Thoracic aorta (tissue), 2 donors: ENCODE results near the gene CPTP. TPM values are rescaled to one million over a fixed set of nuclear protein-coding genes. Genes with fewer than 3 reads are reported as not detected.

Experiments used
- ATAC-seq: fragments of 150-250 bp; one replicate; pipeline ENCODE4 v1.8.0; 2017; ENCODE audit warnings: low read depth; ENCODE audit not compliant: insufficient number of reproducible peaks, low FRiP score
- DNase-seq: peaks from one replicate; pipeline ENCODE4 v3.0.0-alpha.2; 2020; ENCODE audit warnings: low spot score
- H3K27ac ChIP-seq, 2 donors: fragments of 200-600 bp; sonication (generic); 1 replicate in 1 of 2; 2 replicates in 1 of 2; pipeline ENCODE4 v1.5.1; 2016; ENCODE audit warnings: mild to moderate bottlenecking in 2 of 2, moderate library complexity in 2 of 2
- H3K27me3 ChIP-seq: fragments of 200-600 bp; sonication (generic); replicated peaks from 2 replicates; pipeline ENCODE4 v1.6.0; 2016; ENCODE audit warnings: mild to moderate bottlenecking; ENCODE audit not compliant: insufficient read depth
- H3K36me3 ChIP-seq: fragments of 200-600 bp; sonication (generic); one replicate; pipeline ENCODE4 v1.5.1; 2016
- H3K4me1 ChIP-seq, 2 donors: fragments of 200-600 bp; sonication (generic); 1 replicate in 1 of 2; 2 replicates in 1 of 2; pipeline versions ENCODE4 v1.5.1 to v1.6.0; 2016; ENCODE audit warnings: low read depth in 2 of 2, mild to moderate bottlenecking in 1 of 2; ENCODE audit not compliant: control insufficient read depth in 1 of 2
- H3K4me3 ChIP-seq: fragments of 200-600 bp; sonication (generic); 2 replicates; pipeline ENCODE4 v1.5.1; 2016; ENCODE audit warnings: mild to moderate bottlenecking
- H3K9me3 ChIP-seq: fragments of 200-600 bp; sonication (generic); 2 replicates; pipeline ENCODE4 v1.5.1; 2016
- total RNA-seq, 2 donors: library from RNA; depleted of rRNA; stranded (reverse); fragments of >200 nt; gene quantifications; one replicate each; pipeline versions ENCODE4 v1.1.0 to v1.2.3, GENCODE V29; 2016
- TF ChIP-seq, protein P1 (sequence below): fragments of 200-600 bp; sonication (generic); IDR thresholded peaks from one replicate; pipeline ENCODE4 v1.5.1; 2019; ENCODE audit warnings: antibody characterized with exemption

CPTP gene
- total RNA-seq, 2 donors from 2014 or later, result 16.4 to 26.3 TPM

DNA sequence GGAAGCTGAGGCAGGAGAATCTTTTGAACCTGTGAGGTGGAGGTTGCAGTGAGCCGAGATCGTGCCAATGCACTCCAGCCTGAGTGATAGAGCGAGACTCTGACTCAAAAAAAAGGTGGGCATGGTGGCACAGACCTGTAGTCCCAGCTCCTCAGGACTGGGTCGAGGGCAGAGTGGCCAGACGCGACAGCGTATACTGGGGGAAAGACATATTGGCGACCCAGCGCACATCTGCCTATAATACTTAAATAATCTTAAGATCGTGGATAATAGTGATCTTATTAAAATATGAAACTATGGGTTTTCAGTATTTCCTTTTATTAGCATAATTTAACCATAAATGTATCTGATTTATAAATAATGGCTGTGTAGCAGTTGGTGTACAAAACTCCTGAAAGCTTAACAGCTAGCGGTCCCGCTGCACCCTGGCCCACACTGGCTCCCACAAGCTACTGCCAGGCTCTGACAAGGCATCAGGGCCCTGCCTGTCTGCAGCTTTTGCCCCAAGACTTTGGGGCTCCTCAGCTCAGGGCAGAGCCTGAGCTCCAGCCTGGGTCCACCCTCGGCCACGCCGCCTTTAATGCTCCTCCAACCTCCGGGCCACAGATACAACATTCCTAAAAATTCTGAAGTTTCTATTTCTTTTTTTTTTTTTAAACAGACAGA is 53.1 kb downstream of the CPTP start:
- H3K9me3 ChIP-seq, result no peaks in the 10 kb centered on the region
- TF ChIP-seq, protein P1, sequence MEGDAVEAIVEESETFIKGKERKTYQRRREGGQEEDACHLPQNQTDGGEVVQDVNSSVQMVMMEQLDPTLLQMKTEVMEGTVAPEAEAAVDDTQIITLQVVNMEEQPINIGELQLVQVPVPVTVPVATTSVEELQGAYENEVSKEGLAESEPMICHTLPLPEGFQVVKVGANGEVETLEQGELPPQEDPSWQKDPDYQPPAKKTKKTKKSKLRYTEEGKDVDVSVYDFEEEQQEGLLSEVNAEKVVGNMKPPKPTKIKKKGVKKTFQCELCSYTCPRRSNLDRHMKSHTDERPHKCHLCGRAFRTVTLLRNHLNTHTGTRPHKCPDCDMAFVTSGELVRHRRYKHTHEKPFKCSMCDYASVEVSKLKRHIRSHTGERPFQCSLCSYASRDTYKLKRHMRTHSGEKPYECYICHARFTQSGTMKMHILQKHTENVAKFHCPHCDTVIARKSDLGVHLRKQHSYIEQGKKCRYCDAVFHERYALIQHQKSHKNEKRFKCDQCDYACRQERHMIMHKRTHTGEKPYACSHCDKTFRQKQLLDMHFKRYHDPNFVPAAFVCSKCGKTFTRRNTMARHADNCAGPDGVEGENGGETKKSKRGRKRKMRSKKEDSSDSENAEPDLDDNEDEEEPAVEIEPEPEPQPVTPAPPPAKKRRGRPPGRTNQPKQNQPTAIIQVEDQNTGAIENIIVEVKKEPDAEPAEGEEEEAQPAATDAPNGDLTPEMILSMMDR, result no peak
- DNase-seq, result no peak
- ATAC-seq, result no peak
- H3K27ac ChIP-seq, result no peak overlapping the region
- peaks cover 16 to 18% of the 10 kb centered on the region in 2 donors for H3K4me1 ChIP-seq
- H3K27me3 ChIP-seq, result no peaks in the 10 kb centered on the region
- peaks cover 7% of the 10 kb centered on the region for H3K36me3 ChIP-seq
- no peak overlapping the region for H3K4me3 ChIP-seq

Other genes starting within 250 kb of the CPTP start
- gene C1orf159, start 208.7 kb upstream of the CPTP start, total RNA-seq, result 10 to 100 TPM; 10.8 to 21.2 TPM
- gene TTLL10, start 150.9 kb upstream of the CPTP start, total RNA-seq, result not detected
- 1 to 10 TPM in 1 of 2 donors, not detected in 1; 1.3 TPM for gene TNFRSF18, start 118.2 kb upstream of the CPTP start, total RNA-seq
- 1 to 10 TPM in 1 of 2 donors, not detected in 1; 1.8 TPM for gene TNFRSF4, start 110.6 kb upstream of the CPTP start, total RNA-seq
- gene SDF4, start 92.8 kb upstream of the CPTP start, total RNA-seq, result 100 to 1,000 TPM; 157 to 230 TPM
- 10 to 100 TPM; 15.5 to 25.3 TPM for gene B3GALT6, start 92.6 kb upstream of the CPTP start, total RNA-seq
- gene C1QTNF12, start 78.1 kb upstream of the CPTP start, total RNA-seq, result 10 to 100 TPM in 1 of 2 donors, 1 to 10 TPM in 1; 2.9 to 12.5 TPM
- gene UBE2J2, start 50.9 kb upstream of the CPTP start, total RNA-seq, result 10 to 100 TPM; 43.5 to 57.7 TPM
- gene SCNN1D, start 44.4 kb upstream of the CPTP start, total RNA-seq, result 10 to 100 TPM in 1 of 2 donors, 1 to 10 TPM in 1; 1.8 to 10.3 TPM
- 100 to 1,000 TPM in 1 of 2 donors, 10 to 100 TPM in 1; 41.6 to 121 TPM for gene ACAP3, start 16.9 kb upstream of the CPTP start, total RNA-seq
- gene PUSL1, start 16.2 kb upstream of the CPTP start, total RNA-seq, result 10 to 100 TPM; 22.1 to 22.6 TPM
- 100 to 1,000 TPM; 192 to 195 TPM for gene INTS11, start 142 bp upstream of the CPTP start, total RNA-seq
- gene TAS1R3, start 6.5 kb downstream of the CPTP start, total RNA-seq, result under 1 TPM in 1 of 2 donors, not detected in 1; 0.14 TPM
- gene DVL1, start 24.6 kb downstream of the CPTP start, total RNA-seq, result 100 to 1,000 TPM in 1 of 2 donors, 10 to 100 TPM in 1; 66.2 to 101 TPM
- 100 to 1,000 TPM; 239 to 326 TPM for gene MXRA8, start 33.8 kb downstream of the CPTP start, total RNA-seq
- gene AURKAIP1, start 50.4 kb downstream of the CPTP start, total RNA-seq, result 10 to 100 TPM; 43.5 to 94.5 TPM
- gene CCNL2, start 74.5 kb downstream of the CPTP start, total RNA-seq, result 100 to 1,000 TPM; 214 to 313 TPM
- 100 to 1,000 TPM in 1 of 2 donors, 10 to 100 TPM in 1; 96.9 to 121 TPM for gene MRPL20, start 82.5 kb downstream of the CPTP start, total RNA-seq
- gene ANKRD65, start 96.5 kb downstream of the CPTP start, total RNA-seq, result under 1 TPM in 1 of 2 donors, not detected in 1; 0.68 TPM
- 10 to 100 TPM; 21.7 to 23.6 TPM for gene VWA1, start 110.9 kb downstream of the CPTP start, total RNA-seq
- under 1 TPM in 1 of 2 donors, not detected in 1; 0.27 TPM for gene ATAD3C, start 124.9 kb downstream of the CPTP start, total RNA-seq
- gene ATAD3B, start 147.0 kb downstream of the CPTP start, total RNA-seq, result 10 to 100 TPM; 15.4 to 30.9 TPM
- 10 to 100 TPM; 16.7 to 17.6 TPM for gene ATAD3A, start 187.4 kb downstream of the CPTP start, total RNA-seq
- 10 to 100 TPM; 11.1 TPM for gene TMEM240, start 215.8 kb downstream of the CPTP start, total RNA-seq